Measurements from ENCODE around the gene L3MBTL2. TPM values are rescaled to one million over a fixed set of nuclear protein-coding genes. Genes with fewer than 3 reads are reported as not detected.

Gene L3MBTL2
- total RNA-seq, 1 experiment from 2014 or later: 25.6 TPM

DNA sequence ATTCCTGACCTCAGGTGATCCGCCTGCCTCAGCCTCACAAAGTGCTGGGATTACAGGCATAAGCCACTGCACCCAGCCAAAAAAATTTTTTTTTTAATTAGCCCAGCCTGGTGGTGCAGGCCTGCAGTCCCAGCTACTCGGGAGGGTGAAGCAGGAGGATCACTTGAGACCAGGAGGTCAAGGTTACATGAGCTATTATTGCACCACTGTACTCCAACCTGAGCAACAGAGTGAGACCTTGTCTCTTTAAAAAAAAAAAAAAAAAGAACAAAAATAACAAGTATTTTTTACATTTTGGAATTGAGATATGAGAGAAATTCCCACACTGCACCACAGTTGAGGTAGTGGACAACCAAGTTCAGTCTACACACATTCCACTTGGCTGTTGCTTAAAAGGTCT is 13.6 kb upstream of the L3MBTL2 start (continued):
- TF ChIP-seq, protein P1, sequence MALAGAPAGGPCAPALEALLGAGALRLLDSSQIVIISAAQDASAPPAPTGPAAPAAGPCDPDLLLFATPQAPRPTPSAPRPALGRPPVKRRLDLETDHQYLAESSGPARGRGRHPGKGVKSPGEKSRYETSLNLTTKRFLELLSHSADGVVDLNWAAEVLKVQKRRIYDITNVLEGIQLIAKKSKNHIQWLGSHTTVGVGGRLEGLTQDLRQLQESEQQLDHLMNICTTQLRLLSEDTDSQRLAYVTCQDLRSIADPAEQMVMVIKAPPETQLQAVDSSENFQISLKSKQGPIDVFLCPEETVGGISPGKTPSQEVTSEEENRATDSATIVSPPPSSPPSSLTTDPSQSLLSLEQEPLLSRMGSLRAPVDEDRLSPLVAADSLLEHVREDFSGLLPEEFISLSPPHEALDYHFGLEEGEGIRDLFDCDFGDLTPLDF (CRISPR knock-in tag; IDR thresholded peaks at IDR 0.05): no peak

- no peak for DNase-seq (ENCODE audit: low spot score)
- POLR2A ChIA-PET: no interaction called here
- Mint-ChIP-seq H3K36me3 (no peaks in the 10 kb centered on the region), H3K4me3 (no peak overlapping the region), H3K9me3 (no peaks in the 10 kb centered on the region), H3K27me3 (ENCODE audit: low read depth) (peaks cover 36% of the 10 kb centered on the region), H3K27ac (no peak overlapping the region), H3K4me1 (peaks cover 9% of the 10 kb centered on the region)
- ATAC-seq: no peak
- TF ChIP-seq NFYB (CRISPR knock-in tag; conservative IDR thresholded peaks at IDR 0.05; ENCODE audit: low read depth) (no peak), ESRRA (CRISPR knock-in tag; IDR thresholded peaks at IDR 0.05; ENCODE audit: borderline replicate concordance) (no peak), USF2 (CRISPR knock-in tag; IDR thresholded peaks at IDR 0.05) (no peak), HMGA2 (CRISPR knock-in tag; IDR thresholded peaks at IDR 0.05) (no peak), TEAD4 (CRISPR knock-in tag; IDR thresholded peaks at IDR 0.05) (no peak), EMX1 (CRISPR knock-in tag; IDR thresholded peaks at IDR 0.05) (no peak), TCF7 (CRISPR knock-in tag; IDR thresholded peaks at IDR 0.05; ENCODE audit: low read depth) (no peak), STAT6 (CRISPR knock-in tag; conservative IDR thresholded peaks at IDR 0.05; ENCODE audit: low read depth) (no peak), RORB (CRISPR knock-in tag; IDR thresholded peaks at IDR 0.05) (no peak), ZNF423 (CRISPR knock-in tag; IDR thresholded peaks at IDR 0.05) (no peak), FOXP1 (CRISPR knock-in tag; IDR thresholded peaks at IDR 0.05; ENCODE audit: borderline replicate concordance) (no peak), JAZF1 (CRISPR knock-in tag; IDR thresholded peaks at IDR 0.05) (no peak), ZNF121 (CRISPR knock-in tag; IDR thresholded peaks at IDR 0.05) (no peak), SP1 (CRISPR knock-in tag; conservative IDR thresholded peaks at IDR 0.05) (no peak)
- TF ChIP-seq, protein P2, sequence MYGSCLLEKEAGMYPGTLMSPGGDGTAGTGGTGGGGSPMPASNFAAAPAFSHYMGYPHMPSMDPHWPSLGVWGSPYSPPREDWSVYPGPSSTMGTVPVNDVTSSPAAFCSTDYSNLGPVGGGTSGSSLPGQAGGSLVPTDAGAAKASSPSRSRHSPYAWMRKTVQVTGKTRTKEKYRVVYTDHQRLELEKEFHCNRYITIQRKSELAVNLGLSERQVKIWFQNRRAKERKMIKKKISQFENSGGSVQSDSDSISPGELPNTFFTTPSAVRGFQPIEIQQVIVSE (CRISPR knock-in tag; IDR thresholded peaks at IDR 0.05; ENCODE audit: borderline replicate concordance): no peak
- TF ChIP-seq, protein P3, sequence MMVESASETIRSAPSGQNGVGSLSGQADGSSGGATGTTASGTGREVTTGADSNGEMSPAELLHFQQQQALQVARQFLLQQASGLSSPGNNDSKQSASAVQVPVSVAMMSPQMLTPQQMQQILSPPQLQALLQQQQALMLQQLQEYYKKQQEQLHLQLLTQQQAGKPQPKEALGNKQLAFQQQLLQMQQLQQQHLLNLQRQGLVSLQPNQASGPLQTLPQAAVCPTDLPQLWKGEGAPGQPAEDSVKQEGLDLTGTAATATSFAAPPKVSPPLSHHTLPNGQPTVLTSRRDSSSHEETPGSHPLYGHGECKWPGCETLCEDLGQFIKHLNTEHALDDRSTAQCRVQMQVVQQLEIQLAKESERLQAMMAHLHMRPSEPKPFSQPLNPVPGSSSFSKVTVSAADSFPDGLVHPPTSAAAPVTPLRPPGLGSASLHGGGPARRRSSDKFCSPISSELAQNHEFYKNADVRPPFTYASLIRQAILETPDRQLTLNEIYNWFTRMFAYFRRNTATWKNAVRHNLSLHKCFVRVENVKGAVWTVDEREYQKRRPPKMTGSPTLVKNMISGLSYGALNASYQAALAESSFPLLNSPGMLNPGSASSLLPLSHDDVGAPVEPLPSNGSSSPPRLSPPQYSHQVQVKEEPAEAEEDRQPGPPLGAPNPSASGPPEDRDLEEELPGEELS (CRISPR knock-in tag; IDR thresholded peaks at IDR 0.05): no peak
- TF ChIP-seq, protein P4, sequence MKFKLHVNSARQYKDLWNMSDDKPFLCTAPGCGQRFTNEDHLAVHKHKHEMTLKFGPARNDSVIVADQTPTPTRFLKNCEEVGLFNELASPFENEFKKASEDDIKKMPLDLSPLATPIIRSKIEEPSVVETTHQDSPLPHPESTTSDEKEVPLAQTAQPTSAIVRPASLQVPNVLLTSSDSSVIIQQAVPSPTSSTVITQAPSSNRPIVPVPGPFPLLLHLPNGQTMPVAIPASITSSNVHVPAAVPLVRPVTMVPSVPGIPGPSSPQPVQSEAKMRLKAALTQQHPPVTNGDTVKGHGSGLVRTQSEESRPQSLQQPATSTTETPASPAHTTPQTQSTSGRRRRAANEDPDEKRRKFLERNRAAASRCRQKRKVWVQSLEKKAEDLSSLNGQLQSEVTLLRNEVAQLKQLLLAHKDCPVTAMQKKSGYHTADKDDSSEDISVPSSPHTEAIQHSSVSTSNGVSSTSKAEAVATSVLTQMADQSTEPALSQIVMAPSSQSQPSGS (CRISPR knock-in tag; IDR thresholded peaks at IDR 0.05; ENCODE audit: borderline replicate concordance, low read depth): no peak
- TF ChIP-seq, protein P5, sequence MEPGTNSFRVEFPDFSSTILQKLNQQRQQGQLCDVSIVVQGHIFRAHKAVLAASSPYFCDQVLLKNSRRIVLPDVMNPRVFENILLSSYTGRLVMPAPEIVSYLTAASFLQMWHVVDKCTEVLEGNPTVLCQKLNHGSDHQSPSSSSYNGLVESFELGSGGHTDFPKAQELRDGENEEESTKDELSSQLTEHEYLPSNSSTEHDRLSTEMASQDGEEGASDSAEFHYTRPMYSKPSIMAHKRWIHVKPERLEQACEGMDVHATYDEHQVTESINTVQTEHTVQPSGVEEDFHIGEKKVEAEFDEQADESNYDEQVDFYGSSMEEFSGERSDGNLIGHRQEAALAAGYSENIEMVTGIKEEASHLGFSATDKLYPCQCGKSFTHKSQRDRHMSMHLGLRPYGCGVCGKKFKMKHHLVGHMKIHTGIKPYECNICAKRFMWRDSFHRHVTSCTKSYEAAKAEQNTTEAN (CRISPR knock-in tag; IDR thresholded peaks at IDR 0.05): no peak
- CTCF ChIA-PET: interaction anchor here (1.0 kb wide), 1 partner anchor 44 kb away, joined by 6 read pairs; no protein-coding TSS in a partner anchor
These were observed 11.3 kb upstream of the L3MBTL2 start for GRCh38 chr22:41193829-41194228.
